GM21423 (cell line): ENCODE results near the gene CAPN9.
"Not testable (repeated sequence)": the region's sequence is repeated elsewhere in the genome, so short reads cannot be mapped to it uniquely, and the experiment has no call there.

ENCODE experiments used
- ATAC-seq: cut with Tn5 transposase; IDR thresholded peaks from one replicate; pipeline ENCODE4 v1.9.1; 2021; ENCODE audit warnings: mild to moderate bottlenecking, moderate library complexity; ENCODE audit not compliant: unreplicated experiment

Gene CAPN9

DNA sequence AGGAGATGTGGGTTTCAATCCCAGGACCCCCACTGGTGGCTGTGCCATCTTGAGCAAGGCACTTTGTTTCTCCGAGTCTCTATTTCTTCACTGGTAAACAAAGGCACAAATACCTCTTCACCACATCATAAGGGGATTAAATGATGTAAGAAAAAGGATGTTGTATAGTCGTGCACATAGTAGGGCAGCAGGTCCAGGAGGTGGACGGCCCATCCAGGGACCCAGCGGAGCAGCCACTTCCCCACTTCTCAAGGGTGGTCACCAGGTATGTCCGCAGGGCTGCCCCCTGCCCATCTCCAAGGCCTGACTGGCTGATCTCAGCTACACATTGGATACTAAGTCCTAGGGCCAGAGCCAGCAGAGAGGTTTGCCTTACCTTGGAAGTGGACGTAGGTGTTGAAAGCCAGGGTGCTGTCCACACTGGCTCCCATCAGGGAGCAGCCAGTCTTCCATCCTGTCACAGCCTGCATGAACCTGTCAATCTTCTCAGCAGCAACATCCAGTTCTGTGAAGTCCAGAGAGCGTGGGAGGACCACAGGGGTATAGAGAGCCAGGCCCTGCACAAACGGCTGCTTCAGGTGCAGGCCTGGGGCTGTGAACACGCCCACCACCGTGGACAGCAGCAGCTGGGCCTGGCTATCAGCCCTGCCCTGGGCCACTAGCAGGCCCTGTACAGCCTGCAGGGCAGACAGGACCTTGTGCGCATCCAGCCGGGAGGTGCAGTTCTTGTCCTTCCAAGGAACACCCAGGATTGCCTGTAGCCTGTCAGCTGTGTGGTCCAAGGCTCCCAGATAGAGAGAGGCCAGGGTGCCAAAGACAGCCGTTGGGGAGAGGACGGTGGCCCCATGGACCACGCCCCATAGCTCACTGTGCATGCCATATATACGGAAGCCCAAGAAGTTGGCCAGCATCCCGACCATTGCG, 37.3 kb upstream of the CAPN9 start:
- ATAC-seq = no peak

DNA sequence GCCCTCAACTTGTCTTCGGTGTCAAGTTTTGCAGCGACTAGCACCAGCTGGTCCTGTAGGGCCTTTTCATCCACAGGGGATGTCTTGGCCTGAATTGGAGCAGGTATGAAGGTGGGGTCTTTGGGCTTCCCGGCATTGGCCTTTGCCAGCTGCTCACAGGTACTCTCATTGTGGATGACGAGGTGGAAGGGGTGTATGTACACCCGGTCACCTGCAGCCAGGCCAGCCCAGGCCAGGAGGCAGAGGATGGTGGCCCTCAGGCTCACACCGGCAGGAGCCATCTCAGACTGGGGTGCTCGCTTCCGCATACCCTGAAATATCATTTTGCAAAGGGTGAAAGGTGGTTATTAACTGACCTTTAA, 36.7 kb upstream of the CAPN9 start:
- no peak for ATAC-seq

DNA sequence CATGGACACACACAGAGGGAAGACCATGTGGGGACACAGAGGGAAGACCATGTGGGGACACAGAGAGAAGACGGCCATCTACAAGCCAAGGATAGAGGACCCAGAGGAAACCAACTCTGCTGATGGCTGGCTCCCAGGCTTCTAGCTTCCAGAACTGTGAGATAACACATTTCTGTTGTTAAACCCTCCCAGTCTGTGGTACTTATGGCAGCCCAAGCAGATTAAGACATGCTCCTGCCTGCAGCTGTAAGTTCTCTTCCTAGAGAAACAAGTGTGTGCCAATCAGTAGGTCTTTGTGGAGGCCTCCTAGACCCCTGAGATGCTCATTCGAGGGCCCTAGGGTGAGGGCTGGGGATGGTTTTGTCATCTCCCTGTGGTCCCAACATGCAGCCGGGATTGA, 35.9 kb upstream of the CAPN9 start:
- no peak for ATAC-seq

- no peak for ATAC-seq
Measured at GRCh38 chr1:230712470-230712942, 34.7 kb upstream of the CAPN9 start.

DNA sequence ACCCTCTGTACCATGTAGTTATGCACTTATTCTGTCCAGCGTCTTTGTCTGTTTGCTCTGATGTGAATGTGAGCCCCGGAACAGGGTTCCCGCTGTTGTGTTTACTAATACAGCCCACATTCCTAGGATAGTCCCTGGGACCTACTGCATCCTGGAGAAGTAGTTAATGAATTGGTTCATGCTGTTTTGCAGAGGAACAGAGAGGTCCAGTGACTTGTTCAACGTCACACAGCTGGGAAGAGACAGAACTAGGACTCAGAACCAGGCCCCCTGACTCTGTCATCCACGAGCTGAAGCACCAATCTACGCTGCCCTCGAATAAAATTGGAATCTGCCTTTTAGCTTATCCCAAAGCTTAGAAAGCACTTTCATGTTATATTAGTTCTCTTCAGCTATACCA, 34.0 kb upstream of the CAPN9 start:
- no peak for ATAC-seq

GRCh38 chr1:230713547-230713914, 33.7 kb upstream of the CAPN9 start:
- ATAC-seq = no peak

- ATAC-seq = no peak
Measured at GRCh38 chr1:230713915-230714764, 33.0 kb upstream of the CAPN9 start, which contains the start of gene AGT. Gene AGT (minus strand): TSS chr1:230714122. CDS start chr1:230710823, 3,299 bp downstream.

GRCh38 chr1:230715510-230715909, 31.7 kb upstream of the CAPN9 start:
- ATAC-seq = no peak

- ATAC-seq = not testable (repeated sequence)
Measured at GRCh38 chr1:230716453-230716852, 30.7 kb upstream of the CAPN9 start.

DNA sequence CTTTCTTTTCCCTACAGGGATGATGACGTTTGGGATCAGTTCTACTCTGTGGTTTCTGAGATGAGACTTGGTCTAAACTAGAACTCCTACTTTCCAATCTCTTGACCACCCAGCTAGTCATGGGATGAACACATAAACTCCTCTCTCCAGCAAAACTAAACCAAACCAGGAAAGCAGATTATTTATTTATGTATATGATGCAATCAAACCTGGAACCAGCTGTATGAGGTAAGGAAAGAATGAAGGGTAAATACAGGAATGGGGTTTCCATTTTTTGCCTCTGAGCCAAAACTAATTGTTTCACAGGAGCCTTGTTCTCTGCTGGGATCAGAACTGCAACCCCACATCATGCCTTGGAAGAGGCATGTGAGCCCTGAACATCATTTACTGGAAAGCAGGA, 29.9 kb upstream of the CAPN9 start:
- no peak for ATAC-seq

DNA sequence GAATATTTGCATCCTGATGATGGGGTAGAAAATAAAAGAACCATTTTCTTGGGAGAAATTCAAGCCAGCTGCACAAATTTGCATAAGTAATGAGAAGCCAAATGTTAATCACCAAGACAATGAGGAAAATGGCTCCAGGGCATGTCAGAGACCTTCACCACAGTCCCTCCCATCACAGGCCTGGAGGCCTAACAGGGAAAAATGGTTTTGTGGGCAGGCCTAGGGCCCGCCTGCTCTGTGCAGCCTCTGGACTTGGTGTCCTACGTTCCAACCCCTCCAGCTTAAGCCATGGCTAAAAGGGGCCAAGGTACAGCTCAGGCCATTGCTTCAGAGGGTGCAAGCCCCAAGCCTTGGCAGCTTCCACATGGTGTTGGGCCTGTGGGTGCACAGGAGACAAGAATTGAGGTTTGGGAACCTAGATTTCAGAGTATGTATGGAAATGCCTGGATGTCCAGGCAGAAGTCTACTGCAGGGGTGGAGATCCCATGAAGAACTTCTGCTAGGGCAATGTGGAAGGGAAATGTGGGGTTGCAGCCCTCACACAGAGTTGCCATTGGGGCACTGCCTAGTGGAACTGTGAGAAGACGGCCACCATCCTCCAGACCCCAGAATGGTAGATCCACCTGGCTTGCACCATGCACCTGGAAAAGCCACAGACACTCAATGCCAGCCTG, 25.2 kb upstream of the CAPN9 start:
- not testable (repeated sequence) for ATAC-seq

- ATAC-seq = no peak
Measured at GRCh38 chr1:230725256-230726012, 21.8 kb upstream of the CAPN9 start.

DNA sequence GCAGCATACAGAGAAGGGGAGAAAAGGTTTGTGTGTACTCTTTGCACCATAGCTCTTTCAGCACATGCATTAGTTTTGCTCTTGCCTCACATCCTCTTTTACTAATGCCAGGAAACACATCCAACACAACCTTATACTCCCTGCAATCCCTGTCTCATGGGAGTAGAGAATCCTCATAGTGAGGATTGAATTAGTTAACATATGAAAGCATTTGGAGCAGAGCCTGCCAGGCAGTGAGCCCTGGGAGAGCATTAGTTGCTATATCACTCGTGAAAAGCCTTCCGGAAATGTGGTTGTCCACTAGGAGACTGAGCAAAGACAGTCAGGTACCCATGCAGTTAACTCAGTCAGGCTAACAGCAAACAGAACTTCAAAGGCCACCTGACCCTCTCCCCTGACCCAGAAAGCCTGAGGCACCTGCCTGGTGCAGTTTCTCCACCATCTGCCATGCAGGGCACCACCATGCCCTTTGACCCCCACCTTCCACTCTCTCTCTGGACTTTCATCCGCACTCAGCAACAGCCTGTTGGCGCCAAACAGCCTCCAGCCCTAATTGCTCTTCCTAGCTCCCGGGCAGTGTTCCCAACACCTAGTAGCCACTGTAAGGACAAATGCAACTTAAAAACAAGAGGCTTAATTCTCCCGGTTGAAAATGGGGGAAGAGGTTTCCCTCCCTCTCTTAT, 18.3 kb upstream of the CAPN9 start:
- ATAC-seq = no peak

DNA sequence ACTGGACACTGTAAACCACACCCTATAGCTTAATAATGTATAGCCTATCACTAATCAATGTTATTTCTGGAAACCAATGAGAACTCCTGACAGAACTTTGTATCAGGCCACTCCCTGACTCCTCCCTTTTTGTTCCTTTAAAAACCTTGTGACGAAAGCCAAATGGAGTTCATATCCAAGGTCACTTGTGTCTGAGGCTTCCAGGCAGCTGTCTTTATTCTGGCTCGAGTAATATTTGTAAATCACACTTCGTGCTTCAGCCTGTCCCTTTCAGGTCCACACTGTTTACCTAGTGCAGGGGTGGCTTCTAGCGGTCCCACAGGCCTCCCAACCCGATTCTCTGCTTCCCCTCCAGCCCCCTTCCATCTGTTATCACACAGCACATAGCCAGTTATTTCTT, 16.2 kb upstream of the CAPN9 start:
- no peak for ATAC-seq

DNA sequence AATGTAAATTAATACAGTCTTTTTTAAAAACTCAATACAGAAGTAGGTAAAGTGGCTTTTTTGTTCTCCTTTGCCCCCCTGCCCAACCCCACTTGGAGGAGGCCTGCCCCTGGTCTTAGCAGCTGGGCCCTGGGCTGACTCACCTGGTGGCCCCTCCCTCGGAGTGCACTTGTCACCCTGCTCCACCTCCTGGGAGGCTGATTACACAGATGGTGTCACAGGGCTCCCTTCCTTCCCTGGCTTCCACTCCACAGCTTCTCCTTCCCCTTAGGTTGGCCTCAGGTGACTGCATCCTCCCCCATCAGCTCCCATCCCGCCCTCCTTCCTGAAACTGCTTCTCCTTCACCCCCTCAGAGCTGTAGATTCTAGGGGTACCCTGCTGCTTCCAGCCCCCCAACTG, 11.7 kb upstream of the CAPN9 start:
- ATAC-seq = no peak

DNA sequence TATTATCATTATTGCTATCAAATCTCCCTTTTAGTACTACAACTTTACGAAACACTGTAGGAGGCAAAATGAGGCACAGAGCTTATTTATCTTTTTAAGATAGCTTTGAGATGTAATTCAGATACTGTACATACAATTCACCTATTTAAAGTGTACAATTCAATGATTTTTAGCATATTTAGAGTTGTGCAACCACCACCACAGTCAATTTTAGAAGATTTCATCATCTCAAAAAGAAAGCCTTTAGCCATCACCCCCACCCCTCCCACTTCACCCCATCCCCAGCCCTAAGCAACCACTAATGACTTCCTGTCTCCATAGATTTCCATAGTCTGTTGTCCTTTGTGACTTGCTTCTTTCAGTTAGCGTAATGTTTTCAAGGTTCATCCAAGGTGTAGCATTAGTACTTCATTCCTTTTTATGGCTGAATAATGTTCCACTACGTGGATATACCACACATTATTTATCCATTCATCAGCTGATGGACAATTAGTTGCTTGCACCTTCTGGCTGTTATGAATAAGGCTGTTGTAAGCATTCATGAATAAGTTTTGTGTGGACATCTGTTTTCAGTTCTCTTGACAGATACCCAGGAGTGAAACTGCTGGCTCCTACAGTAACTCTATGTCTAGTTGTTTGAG, 9.4 kb upstream of the CAPN9 start:
- ATAC-seq = no peak

DNA sequence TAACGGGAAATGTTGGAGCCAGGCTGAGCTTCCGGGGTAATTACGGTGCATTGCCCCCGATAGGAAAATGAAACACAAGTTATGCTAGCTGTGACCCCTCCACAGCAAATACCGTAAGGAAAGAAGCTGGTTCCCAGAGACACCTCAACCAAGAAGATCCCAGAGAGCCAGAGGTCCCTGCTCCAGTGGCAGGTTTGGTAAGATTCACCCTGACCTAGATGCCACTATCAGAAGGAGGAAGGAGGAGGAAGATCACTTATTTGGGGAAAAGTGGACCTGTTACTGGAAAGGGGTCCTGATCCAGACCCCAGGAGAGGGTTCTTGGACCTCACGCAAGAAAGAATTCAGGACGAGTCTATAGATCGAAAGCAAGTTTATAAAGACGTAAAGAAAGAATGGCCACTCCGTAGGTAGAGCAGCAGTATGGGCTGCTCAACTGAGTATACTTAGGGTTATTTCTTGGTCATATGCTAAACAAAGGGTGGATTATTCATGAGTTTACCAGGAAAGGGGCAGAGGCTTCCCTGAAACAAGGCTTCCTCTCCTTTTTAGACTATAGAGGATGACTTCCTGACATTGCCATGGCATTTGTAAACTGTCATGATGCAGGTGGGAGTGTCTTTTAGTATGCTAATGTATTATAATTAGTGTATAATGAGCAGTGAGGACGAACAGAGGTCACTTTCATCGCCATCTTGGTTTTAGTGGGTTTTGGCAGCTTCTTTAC, 7.5 kb upstream of the CAPN9 start:
- ATAC-seq = no peak

DNA sequence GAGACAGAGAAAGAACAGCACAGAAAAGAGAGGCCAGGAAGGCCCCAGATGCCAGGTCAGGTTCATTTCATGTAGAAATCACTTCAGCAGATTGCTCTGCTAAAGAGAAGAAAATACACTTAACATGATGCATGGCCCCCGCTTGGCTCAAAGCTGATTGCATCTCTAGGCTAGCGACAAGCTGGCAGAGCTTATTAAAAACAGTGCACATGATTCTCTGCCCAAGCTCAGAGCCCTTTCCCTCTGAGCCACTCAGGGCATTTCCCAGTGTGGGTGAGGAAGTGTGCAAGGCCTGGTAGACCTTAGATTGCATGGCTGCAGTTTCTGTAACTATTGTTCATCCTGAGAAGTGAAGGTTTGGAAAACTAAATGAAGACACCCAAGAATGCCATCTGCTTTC, 3.3 kb upstream of the CAPN9 start:
- no peak for ATAC-seq

DNA sequence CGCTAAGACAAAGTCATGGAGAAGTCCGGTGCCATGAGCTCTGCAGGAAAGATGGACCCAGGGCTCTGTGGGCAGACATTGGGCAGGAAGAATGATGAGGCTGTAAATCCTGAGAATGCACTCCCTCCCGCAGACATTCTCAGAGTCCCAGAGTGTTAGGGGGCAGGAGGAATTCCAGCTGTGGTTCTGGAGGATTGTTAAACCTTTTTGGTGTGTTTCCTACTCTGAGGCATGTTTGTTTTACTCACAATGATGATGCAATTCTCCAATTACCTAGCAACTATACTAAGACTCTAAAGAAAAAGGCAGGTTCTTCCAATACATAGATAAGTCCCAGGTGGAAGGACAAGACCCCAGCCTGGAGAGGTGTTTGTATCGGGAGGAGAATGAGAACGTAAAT, 2.8 kb upstream of the CAPN9 start:
- ATAC-seq = no peak
